NT2/D1 (cell line): ENCODE results near the gene PDGFRA.

Experiments used
- SUZ12 ChIP-seq: IDR thresholded peaks from 2 replicates; pipeline ENCODE4 v1.6.1; 2011; ENCODE audit not compliant: insufficient read length, insufficient read depth; ENCODE audit errors: extremely low read depth
- YY1 ChIP-seq: IDR thresholded peaks from 2 replicates; pipeline ENCODE4 v1.6.1; 2011; ENCODE audit not compliant: insufficient read length, insufficient read depth
- ZNF274 ChIP-seq: IDR thresholded peaks from 2 replicates; pipeline ENCODE4 v1.6.1; 2011; ENCODE audit warnings: mild to moderate bottlenecking, low read depth, low read length

GRCh38 chr4:54192811-54193210 is 36.3 kb upstream of the PDGFRA start:
- TF ChIP-seq ZNF274 (no peak), SUZ12 (no peak), YY1 (no peak)
